ENCODE results near the gene BLVRB. TPM values are rescaled to one million over a fixed set of nuclear protein-coding genes. Genes with fewer than 3 reads are reported as not detected.

Gene BLVRB
- total and polyA plus RNA-seq, 2 of the 8 experiments (the other 6 are each of a cell fraction or from before 2014, with no cell fraction given), result 28.7 to 182 TPM

DNA sequence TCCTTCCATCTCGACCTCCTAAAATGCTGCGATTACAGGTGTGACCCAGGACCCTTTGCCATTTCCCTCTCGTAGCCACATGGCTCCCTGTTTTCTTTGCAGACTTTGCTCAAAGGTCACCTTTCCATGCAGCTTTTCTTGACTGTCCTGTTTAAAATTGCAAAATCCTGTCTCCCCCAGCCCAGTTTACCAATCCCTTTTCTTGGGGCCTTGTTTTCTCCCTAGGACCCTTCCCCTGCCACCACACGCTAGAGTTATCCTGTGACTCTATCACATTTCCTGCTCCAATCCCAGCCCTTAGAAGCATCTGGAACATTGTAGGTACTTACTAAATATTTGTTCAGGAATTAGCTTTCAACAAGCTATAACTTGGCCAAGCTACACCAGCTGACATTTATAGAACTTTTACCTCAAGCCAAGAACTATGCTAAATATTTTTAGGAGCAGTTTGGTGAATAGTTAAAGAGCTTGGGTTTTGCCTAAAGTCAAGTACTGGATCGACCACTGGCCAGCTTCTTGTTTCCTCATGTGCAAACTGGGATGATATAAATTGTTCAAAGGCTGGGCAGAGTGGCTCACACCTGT is 12.3 kb downstream of the BLVRB start (continued):
- TF ChIP-seq, protein P1, sequence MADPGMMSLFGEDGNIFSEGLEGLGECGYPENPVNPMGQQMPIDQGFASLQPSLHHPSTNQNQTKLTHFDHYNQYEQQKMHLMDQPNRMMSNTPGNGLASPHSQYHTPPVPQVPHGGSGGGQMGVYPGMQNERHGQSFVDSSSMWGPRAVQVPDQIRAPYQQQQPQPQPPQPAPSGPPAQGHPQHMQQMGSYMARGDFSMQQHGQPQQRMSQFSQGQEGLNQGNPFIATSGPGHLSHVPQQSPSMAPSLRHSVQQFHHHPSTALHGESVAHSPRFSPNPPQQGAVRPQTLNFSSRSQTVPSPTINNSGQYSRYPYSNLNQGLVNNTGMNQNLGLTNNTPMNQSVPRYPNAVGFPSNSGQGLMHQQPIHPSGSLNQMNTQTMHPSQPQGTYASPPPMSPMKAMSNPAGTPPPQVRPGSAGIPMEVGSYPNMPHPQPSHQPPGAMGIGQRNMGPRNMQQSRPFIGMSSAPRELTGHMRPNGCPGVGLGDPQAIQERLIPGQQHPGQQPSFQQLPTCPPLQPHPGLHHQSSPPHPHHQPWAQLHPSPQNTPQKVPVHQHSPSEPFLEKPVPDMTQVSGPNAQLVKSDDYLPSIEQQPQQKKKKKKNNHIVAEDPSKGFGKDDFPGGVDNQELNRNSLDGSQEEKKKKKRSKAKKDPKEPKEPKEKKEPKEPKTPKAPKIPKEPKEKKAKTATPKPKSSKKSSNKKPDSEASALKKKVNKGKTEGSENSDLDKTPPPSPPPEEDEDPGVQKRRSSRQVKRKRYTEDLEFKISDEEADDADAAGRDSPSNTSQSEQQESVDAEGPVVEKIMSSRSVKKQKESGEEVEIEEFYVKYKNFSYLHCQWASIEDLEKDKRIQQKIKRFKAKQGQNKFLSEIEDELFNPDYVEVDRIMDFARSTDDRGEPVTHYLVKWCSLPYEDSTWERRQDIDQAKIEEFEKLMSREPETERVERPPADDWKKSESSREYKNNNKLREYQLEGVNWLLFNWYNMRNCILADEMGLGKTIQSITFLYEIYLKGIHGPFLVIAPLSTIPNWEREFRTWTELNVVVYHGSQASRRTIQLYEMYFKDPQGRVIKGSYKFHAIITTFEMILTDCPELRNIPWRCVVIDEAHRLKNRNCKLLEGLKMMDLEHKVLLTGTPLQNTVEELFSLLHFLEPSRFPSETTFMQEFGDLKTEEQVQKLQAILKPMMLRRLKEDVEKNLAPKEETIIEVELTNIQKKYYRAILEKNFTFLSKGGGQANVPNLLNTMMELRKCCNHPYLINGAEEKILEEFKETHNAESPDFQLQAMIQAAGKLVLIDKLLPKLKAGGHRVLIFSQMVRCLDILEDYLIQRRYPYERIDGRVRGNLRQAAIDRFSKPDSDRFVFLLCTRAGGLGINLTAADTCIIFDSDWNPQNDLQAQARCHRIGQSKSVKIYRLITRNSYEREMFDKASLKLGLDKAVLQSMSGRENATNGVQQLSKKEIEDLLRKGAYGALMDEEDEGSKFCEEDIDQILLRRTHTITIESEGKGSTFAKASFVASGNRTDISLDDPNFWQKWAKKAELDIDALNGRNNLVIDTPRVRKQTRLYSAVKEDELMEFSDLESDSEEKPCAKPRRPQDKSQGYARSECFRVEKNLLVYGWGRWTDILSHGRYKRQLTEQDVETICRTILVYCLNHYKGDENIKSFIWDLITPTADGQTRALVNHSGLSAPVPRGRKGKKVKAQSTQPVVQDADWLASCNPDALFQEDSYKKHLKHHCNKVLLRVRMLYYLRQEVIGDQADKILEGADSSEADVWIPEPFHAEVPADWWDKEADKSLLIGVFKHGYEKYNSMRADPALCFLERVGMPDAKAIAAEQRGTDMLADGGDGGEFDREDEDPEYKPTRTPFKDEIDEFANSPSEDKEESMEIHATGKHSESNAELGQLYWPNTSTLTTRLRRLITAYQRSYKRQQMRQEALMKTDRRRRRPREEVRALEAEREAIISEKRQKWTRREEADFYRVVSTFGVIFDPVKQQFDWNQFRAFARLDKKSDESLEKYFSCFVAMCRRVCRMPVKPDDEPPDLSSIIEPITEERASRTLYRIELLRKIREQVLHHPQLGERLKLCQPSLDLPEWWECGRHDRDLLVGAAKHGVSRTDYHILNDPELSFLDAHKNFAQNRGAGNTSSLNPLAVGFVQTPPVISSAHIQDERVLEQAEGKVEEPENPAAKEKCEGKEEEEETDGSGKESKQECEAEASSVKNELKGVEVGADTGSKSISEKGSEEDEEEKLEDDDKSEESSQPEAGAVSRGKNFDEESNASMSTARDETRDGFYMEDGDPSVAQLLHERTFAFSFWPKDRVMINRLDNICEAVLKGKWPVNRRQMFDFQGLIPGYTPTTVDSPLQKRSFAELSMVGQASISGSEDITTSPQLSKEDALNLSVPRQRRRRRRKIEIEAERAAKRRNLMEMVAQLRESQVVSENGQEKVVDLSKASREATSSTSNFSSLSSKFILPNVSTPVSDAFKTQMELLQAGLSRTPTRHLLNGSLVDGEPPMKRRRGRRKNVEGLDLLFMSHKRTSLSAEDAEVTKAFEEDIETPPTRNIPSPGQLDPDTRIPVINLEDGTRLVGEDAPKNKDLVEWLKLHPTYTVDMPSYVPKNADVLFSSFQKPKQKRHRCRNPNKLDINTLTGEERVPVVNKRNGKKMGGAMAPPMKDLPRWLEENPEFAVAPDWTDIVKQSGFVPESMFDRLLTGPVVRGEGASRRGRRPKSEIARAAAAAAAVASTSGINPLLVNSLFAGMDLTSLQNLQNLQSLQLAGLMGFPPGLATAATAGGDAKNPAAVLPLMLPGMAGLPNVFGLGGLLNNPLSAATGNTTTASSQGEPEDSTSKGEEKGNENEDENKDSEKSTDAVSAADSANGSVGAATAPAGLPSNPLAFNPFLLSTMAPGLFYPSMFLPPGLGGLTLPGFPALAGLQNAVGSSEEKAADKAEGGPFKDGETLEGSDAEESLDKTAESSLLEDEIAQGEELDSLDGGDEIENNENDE (IDR thresholded peaks at IDR 0.05; ENCODE audit: insufficient replicate concordance, low read length), result no peak
- no peak for TF ChIP-seq ZNF274 (IDR thresholded peaks at IDR 0.05; ENCODE audit: borderline replicate concordance, extremely low read depth, low read length)
- no peak for TF ChIP-seq EP300 (IDR thresholded peaks at IDR 0.05; ENCODE audit: borderline replicate concordance in 1 of 2, low read depth in 2 of 2, low read length in 2 of 2)
- TF ChIP-seq NANOG (IDR thresholded peaks at IDR 0.05; ENCODE audit: insufficient read depth, low read depth, low read length, poor library complexity, severe bottlenecking), result no peak
- TF ChIP-seq PHF8 (conservative IDR thresholded peaks at IDR 0.05; ENCODE audit: low read depth, low read length), result no peak
- TF ChIP-seq BRCA1 (IDR thresholded peaks at IDR 0.05; ENCODE audit: low read depth, low read length), result no peak
- TF ChIP-seq BCL11A (IDR thresholded peaks at IDR 0.05; ENCODE audit: low read depth in 2 of 2, low read length in 2 of 2), result no peak
- TF ChIP-seq GTF2F1 (IDR thresholded peaks at IDR 0.05; ENCODE audit: borderline replicate concordance, low read depth, low read length), result no peak

Measured in H1 (cell line).